ENCODE results near the gene GATM. TPM values are rescaled to one million over a fixed set of nuclear protein-coding genes. Genes with fewer than 3 reads are reported as not detected.

GATM gene
- total RNA-seq, 1 experiment from 2014 or later = not detected

DNA sequence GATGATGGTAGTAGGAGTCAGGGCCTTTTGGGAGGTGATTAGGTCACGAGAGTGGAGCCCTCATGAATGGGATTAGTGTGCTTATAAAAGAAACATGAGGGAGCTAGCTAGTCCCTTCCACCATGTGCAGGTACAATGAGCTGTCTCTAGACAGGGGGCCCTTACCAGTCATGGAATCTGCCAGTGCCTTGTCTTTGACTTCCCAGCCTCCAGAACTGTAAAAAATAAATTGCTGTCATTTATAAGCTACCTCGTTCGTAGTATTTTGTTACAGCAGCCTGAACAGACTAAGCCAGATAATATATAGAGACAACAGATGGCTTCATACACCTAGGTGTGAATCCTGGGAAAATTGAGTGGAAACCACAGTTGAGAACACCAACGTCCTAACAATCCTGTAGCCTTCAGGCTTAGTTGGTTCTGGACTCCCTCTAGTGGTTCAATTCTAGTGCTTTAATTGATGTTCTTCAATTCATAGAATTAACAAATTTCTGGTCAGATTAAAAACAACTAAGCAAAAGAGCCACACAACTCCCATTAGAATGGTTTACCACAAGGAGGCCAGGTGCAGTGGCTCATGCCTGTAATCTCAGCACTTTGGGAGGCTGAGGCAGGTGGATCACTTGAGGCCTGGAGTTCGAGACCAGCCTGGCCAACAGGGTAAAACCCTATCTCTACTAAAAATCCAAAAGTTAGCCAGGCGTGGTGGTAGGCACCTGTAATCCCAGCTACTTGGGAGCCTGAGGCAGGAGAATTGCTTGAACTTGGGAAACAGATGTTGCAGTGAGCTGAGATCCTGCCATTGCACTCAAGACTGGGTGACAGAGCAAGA, 21.3 kb upstream of the GATM start:
- peaks cover 13% of the 10 kb centered on the region for H3K36me3 ChIP-seq
- H3K27ac ChIP-seq = no peak overlapping the region
- H3K9me3 ChIP-seq (replicated peaks) = no peaks in the 10 kb centered on the region
- DNase-seq (ENCODE audit: low read depth in 1 of 2, low spot score in 2 of 2) = peak in 1 of 2 experiments; percentile 20
- H3K4me3 ChIP-seq = no peak overlapping the region
- H3K4me1 ChIP-seq (replicated peaks) = peaks cover 12% of the 10 kb centered on the region; the same call in 1 of the 2 replicates
- H3K27me3 ChIP-seq (replicated peaks) = peaks cover 18% of the 10 kb centered on the region

GRCh38 chr15:45397116-45397665, 18.8 kb upstream of the GATM start:
- H3K27ac ChIP-seq = no peak overlapping the region
- no peaks in the 10 kb centered on the region for H3K9me3 ChIP-seq (replicated peaks)
- H3K4me1 ChIP-seq (replicated peaks) = no peaks in the 10 kb centered on the region; the same call in 1 of the 2 replicates
- H3K27me3 ChIP-seq (replicated peaks) = peaks cover 38% of the 10 kb centered on the region
- no peaks in the 10 kb centered on the region for H3K36me3 ChIP-seq
- H3K4me3 ChIP-seq = no peak overlapping the region
- DNase-seq (ENCODE audit: low read depth in 1 of 2, low spot score in 2 of 2) = no peak

- peaks cover 46% of the 10 kb centered on the region for H3K27me3 ChIP-seq (replicated peaks)
- H3K9me3 ChIP-seq (replicated peaks) = no peaks in the 10 kb centered on the region
- H3K36me3 ChIP-seq = no peaks in the 10 kb centered on the region
- H3K4me3 ChIP-seq = no peak overlapping the region
- H3K4me1 ChIP-seq (replicated peaks) = no peaks in the 10 kb centered on the region
- DNase-seq (ENCODE audit: low read depth in 1 of 2, low spot score in 2 of 2) = no peak
- H3K27ac ChIP-seq = no peak overlapping the region
Observed at GRCh38 chr15:45395943-45396342, 17.6 kb upstream of the GATM start.

DNA sequence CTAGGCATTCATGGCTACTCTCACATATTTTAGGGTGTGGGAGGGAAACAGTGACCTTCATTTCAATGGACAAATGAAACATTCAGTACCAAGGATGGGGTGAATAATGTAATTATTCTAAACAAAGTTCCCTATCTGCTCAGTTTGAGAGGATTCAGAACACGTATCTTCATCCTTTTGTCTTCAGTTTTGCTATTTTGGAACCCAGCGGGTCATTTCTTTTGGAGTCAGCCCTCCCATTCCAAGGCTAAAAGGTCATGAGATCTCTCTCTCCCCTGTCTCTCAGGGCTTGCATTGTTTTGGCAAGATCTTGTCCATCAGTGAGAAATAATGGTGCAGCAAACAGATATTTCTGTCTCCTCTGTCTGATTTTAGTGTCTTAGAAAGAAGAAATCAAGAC, 16.3 kb upstream of the GATM start:
- Histone ChIP-seq H3K4me1 (replicated peaks) (no peaks in the 10 kb centered on the region), H3K27ac (no peak overlapping the region), H3K9me3 (replicated peaks) (no peaks in the 10 kb centered on the region), H3K27me3 (replicated peaks) (peaks cover 54% of the 10 kb centered on the region), H3K4me3 (no peak overlapping the region), H3K36me3 (no peaks in the 10 kb centered on the region)
- DNase-seq (ENCODE audit: low read depth in 1 of 2, low spot score in 2 of 2) = no peak

- Histone ChIP-seq H3K27ac (no peak overlapping the region), H3K27me3 (replicated peaks) (peaks cover 61% of the 10 kb centered on the region), H3K4me3 (no peak overlapping the region), H3K9me3 (replicated peaks) (no peaks in the 10 kb centered on the region), H3K4me1 (replicated peaks) (no peaks in the 10 kb centered on the region), H3K36me3 (no peaks in the 10 kb centered on the region)
- no peak for DNase-seq (ENCODE audit: low read depth in 1 of 2, low spot score in 2 of 2)
Observed at GRCh38 chr15:45393851-45394250, 15.5 kb upstream of the GATM start.

- H3K27ac ChIP-seq = no peak overlapping the region
- H3K4me3 ChIP-seq = no peak overlapping the region
- H3K36me3 ChIP-seq = no peaks in the 10 kb centered on the region
- H3K4me1 ChIP-seq (replicated peaks) = no peaks in the 10 kb centered on the region
- no peaks in the 10 kb centered on the region for H3K9me3 ChIP-seq (replicated peaks)
- peaks cover 66% of the 10 kb centered on the region for H3K27me3 ChIP-seq (replicated peaks)
- DNase-seq (ENCODE audit: low read depth in 1 of 2, low spot score in 2 of 2) = no peak
Observed at GRCh38 chr15:45392584-45392855, 14.2 kb upstream of the GATM start.

DNA sequence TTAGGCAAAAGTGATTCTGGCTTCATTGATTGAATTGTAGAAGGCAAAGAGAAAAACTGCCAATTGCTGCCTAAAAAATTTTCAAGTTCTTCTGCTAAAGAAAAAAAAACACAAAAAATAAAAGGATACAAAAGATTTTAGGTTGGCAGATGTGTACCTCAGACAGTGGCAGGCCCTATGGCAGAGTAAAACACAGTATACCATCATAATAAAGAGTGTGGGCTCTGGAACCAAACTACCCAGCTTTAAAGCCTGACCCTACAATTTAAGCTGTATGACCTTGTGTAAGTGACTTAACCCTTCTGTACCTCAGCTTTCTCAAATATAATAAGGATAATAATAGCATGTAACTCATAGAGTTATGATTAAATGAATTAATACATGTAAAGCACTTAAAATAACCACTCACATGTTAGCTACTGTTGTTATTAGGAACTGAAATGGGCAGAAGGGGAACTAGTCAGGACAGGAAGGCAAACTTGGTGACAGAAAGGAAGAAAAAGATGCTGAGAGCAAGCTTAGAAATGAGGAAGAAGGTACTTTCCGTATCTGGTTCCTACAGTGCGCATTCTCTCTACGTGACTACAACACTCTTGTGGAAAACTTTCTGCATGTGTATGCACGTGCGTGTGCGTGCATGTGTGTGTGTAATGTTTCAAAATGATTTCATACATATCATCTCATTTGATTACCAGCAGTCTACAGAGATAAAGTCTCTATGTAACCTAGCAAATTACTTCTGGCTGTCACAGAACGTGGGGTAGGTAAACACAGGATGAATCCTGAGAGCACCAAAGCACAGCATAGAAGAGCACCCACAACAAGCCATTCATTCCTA, 13.6 kb upstream of the GATM start:
- Histone ChIP-seq H3K36me3 (no peaks in the 10 kb centered on the region), H3K9me3 (replicated peaks) (no peaks in the 10 kb centered on the region), H3K27ac (no peak overlapping the region), H3K27me3 (replicated peaks) (peaks cover 66% of the 10 kb centered on the region), H3K4me3 (no peak overlapping the region), H3K4me1 (replicated peaks) (no peaks in the 10 kb centered on the region)
- DNase-seq (ENCODE audit: low read depth in 1 of 2, low spot score in 2 of 2) = no peak

- no peaks in the 10 kb centered on the region for H3K9me3 ChIP-seq (replicated peaks)
- H3K36me3 ChIP-seq = no peaks in the 10 kb centered on the region
- no peak overlapping the region for H3K27ac ChIP-seq
- no peak for DNase-seq (ENCODE audit: low read depth in 1 of 2, low spot score in 2 of 2)
- H3K4me1 ChIP-seq (replicated peaks) = no peaks in the 10 kb centered on the region
- peaks cover 73% of the 10 kb centered on the region for H3K27me3 ChIP-seq (replicated peaks)
- no peak overlapping the region for H3K4me3 ChIP-seq
Observed at GRCh38 chr15:45389351-45389750, 11.0 kb upstream of the GATM start.

DNA sequence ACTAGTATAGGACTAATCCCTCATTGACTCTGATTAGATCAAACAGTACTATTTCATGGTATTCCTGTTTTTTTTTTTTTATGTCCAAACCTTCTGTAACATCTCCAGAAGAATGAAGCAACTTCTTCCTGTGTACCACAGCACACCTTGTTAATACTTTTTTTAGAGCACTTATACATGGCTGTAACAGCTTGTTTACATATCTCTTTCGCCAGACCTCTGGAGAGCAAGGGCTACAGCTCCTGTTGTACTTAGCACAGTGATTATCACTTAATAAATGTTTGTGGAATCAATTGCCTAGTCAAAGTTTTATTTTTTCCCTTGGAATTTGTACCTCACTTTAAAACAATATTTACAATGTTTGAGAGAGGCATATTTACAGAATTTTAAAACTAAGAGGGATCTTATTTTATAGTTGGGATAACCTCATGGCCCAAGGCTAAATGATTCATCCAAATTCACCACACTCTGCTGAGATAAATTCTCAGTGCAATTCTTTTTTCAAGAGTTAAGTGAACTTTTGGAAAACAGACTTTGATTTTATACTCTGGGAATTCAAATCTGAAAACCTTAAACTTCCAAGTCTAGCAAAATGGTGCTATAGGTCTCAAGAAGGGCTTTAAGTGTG, 9.2 kb upstream of the GATM start:
- Histone ChIP-seq H3K36me3 (no peaks in the 10 kb centered on the region), H3K4me1 (replicated peaks) (no peaks in the 10 kb centered on the region), H3K27me3 (replicated peaks) (peaks cover 64% of the 10 kb centered on the region), H3K9me3 (replicated peaks) (no peaks in the 10 kb centered on the region), H3K4me3 (no peak overlapping the region), H3K27ac (no peak overlapping the region)
- no peak for DNase-seq (ENCODE audit: low read depth in 1 of 2, low spot score in 2 of 2)

DNA sequence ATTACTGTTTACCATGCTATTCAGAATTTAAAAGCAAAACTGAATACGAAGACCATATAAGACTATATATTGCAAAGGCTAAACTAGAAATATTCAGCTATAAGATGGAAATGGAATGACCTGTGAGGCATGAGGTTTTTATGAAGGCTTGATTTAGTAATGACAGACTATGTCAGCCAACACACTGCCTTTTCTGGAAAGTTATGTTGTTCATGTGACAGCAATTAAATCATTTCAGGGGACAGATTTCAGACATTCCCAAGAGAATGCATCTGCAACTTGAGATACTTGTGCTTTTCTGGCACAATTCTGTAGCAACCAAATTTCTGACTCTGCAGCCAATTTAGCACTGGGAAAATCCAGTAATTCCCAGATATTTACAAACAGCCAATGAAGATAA, 8.6 kb upstream of the GATM start:
- Histone ChIP-seq H3K4me1 (replicated peaks) (no peaks in the 10 kb centered on the region), H3K9me3 (replicated peaks) (no peaks in the 10 kb centered on the region), H3K27me3 (replicated peaks) (peaks cover 60% of the 10 kb centered on the region), H3K27ac (no peak overlapping the region), H3K4me3 (no peak overlapping the region), H3K36me3 (no peaks in the 10 kb centered on the region)
- no peak for DNase-seq (ENCODE audit: low read depth in 1 of 2, low spot score in 2 of 2)

- Histone ChIP-seq H3K27ac (no peak overlapping the region), H3K27me3 (replicated peaks) (peaks cover 60% of the 10 kb centered on the region), H3K36me3 (no peaks in the 10 kb centered on the region), H3K9me3 (replicated peaks) (no peaks in the 10 kb centered on the region), H3K4me3 (no peak overlapping the region), H3K4me1 (replicated peaks) (no peaks in the 10 kb centered on the region)
- DNase-seq (ENCODE audit: low read depth in 1 of 2, low spot score in 2 of 2) = no peak
Observed at GRCh38 chr15:45386420-45386819, 8.1 kb upstream of the GATM start.

GRCh38 chr15:45385590-45385989, 7.2 kb upstream of the GATM start:
- no peaks in the 10 kb centered on the region for H3K9me3 ChIP-seq (replicated peaks)
- H3K4me3 ChIP-seq = no peak overlapping the region
- no peak for DNase-seq (ENCODE audit: low read depth in 1 of 2, low spot score in 2 of 2)
- H3K27me3 ChIP-seq (replicated peaks) = peaks cover 61% of the 10 kb centered on the region
- no peak overlapping the region for H3K27ac ChIP-seq
- H3K36me3 ChIP-seq = no peaks in the 10 kb centered on the region
- H3K4me1 ChIP-seq (replicated peaks) = no peaks in the 10 kb centered on the region

DNA sequence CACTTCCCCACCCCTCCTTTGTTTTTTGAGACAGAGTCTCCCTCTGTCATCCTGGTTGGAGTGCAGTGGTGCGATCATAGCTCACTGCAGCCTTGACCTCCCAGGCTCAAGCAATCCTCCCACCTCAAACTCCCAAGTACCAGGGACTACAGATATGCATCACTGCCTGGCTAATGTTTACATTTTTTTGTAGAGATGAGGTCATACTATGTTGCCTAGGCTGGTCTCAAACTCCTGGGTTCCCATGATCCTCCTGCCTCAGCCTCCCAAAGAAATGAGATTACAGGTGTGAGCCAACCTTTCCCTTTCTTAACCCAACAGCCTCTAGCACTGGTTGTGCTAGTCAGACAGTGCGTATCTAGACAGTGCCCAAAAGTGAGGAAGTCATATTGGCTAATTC, 6.4 kb upstream of the GATM start:
- Histone ChIP-seq H3K27me3 (replicated peaks) (peaks cover 56% of the 10 kb centered on the region), H3K4me3 (no peak overlapping the region), H3K9me3 (replicated peaks) (no peaks in the 10 kb centered on the region), H3K27ac (no peak overlapping the region), H3K36me3 (no peaks in the 10 kb centered on the region), H3K4me1 (replicated peaks) (no peaks in the 10 kb centered on the region)
- no peak for DNase-seq (ENCODE audit: low read depth in 1 of 2, low spot score in 2 of 2)

DNA sequence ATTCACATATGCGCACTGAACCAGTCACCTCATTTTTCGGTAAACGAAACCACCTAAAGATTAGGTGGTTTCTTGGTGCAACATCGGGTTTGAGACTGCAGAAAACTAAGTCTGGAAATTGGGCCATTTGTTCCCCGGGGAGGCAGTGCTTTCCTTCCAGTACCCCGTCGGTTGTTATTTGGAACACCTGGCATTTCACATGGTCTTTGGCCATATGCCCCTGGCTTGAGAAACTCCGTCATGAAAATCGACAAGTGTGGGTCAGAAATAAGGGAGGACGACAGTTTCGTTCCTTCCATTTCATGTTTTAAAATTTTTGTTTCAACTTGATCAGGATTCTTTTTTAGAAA, 544 bp upstream of the GATM start:
- no peak overlapping the region for H3K27ac ChIP-seq
- no peaks in the 10 kb centered on the region for H3K36me3 ChIP-seq
- no peak for DNase-seq (ENCODE audit: low read depth in 1 of 2, low spot score in 2 of 2)
- H3K4me3 ChIP-seq = no peak overlapping the region
- peaks cover 13% of the 10 kb centered on the region for H3K4me1 ChIP-seq (replicated peaks)
- H3K27me3 ChIP-seq (replicated peaks) = peaks cover 52% of the 10 kb centered on the region
- peaks cover 8% of the 10 kb centered on the region for H3K9me3 ChIP-seq (replicated peaks)

All from SJSA1 (cell line).